Karpas-422 (cell line): Measurements from ENCODE around the gene DGKD. TPM values are rescaled to one million over a fixed set of nuclear protein-coding genes. Genes with fewer than 3 reads are reported as not detected.

ENCODE experiments used
- DNase-seq: peaks from one replicate; pipeline ENCODE4 v3.0.0-alpha.2; 2015
- H2AFZ ChIP-seq: fragments of 200-600 bp; sonication (generic); 2 replicates; pipeline ENCODE4 v1.6.1; 2014; ENCODE audit warnings: antibody characterized with exemption, low read length, mixed read lengths
- H3K27ac ChIP-seq: fragments of 200-600 bp; sonication (generic); 2 replicates; pipeline ENCODE4 v1.5.1; 2014; ENCODE audit warnings: mild to moderate bottlenecking, low read length, moderate library complexity
- H3K27me3 ChIP-seq: fragments of 200-600 bp; sonication (generic); 2 replicates; pipeline ENCODE4 v1.6.1; 2014; ENCODE audit warnings: low read length, mixed read lengths
- H3K36me3 ChIP-seq: fragments of 200-600 bp; sonication (generic); 2 replicates; pipeline ENCODE4 v1.6.1; 2014; ENCODE audit warnings: low read length, mixed read lengths; ENCODE audit not compliant: insufficient read depth
- H3K4me1 ChIP-seq: fragments of 200-600 bp; sonication (generic); 2 replicates; pipeline ENCODE4 v1.6.1; 2014; ENCODE audit warnings: mild to moderate bottlenecking, low read length, mixed read lengths
- H3K4me2 ChIP-seq: fragments of 200-600 bp; sonication (generic); 2 replicates; pipeline ENCODE4 v1.6.1; 2014; ENCODE audit warnings: low read length, low read depth, mild to moderate bottlenecking; ENCODE audit not compliant: poor library complexity, severe bottlenecking
- H3K4me3 ChIP-seq: fragments of 200-600 bp; sonication (generic); 2 replicates; pipeline ENCODE4 v1.5.1; 2014; ENCODE audit warnings: mild to moderate bottlenecking, antibody characterized with exemption, low read length, mixed read lengths
- H3K79me2 ChIP-seq: fragments of 200-600 bp; sonication (generic); 2 replicates; pipeline ENCODE4 v1.6.1; 2014; ENCODE audit warnings: mild to moderate bottlenecking, low read length, mixed read lengths
- H3K9ac ChIP-seq: fragments of 200-600 bp; sonication (generic); 2 replicates; pipeline ENCODE4 v1.6.0; 2014; ENCODE audit warnings: low read length
- H3K9me2 ChIP-seq: fragments of 200-600 bp; sonication (generic), shearing (Covaris generic); replicated peaks from 2 replicates; pipeline ENCODE4 v1.6.0; 2014; ENCODE audit warnings: mild to moderate bottlenecking, low read length, moderate library complexity; ENCODE audit not compliant: insufficient read depth
- H3K9me3 ChIP-seq: fragments of 300-700, 200-600 bp; sonication (generic); 2 replicates; pipeline ENCODE4 v1.6.1; 2014; ENCODE audit warnings: low read length, mixed read lengths
- H4K20me1 ChIP-seq: fragments of 200-600 bp; sonication (generic); 2 replicates; pipeline ENCODE4 v1.6.1; 2014; ENCODE audit warnings: mild to moderate bottlenecking, antibody characterized with exemption, low read length, low read depth; ENCODE audit not compliant: insufficient read depth
- total RNA-seq: library from RNA; depleted of rRNA; stranded (reverse); fragments of >200 nt; shearing (Covaris generic); gene quantifications from 2 replicates; pipeline ENCODE4 v1.2.3, GENCODE V29; 2014; ENCODE audit warnings: low replicate concordance

Gene DGKD
- total RNA-seq, 1 experiment from 2014 or later: 10.2 TPM

DNA sequence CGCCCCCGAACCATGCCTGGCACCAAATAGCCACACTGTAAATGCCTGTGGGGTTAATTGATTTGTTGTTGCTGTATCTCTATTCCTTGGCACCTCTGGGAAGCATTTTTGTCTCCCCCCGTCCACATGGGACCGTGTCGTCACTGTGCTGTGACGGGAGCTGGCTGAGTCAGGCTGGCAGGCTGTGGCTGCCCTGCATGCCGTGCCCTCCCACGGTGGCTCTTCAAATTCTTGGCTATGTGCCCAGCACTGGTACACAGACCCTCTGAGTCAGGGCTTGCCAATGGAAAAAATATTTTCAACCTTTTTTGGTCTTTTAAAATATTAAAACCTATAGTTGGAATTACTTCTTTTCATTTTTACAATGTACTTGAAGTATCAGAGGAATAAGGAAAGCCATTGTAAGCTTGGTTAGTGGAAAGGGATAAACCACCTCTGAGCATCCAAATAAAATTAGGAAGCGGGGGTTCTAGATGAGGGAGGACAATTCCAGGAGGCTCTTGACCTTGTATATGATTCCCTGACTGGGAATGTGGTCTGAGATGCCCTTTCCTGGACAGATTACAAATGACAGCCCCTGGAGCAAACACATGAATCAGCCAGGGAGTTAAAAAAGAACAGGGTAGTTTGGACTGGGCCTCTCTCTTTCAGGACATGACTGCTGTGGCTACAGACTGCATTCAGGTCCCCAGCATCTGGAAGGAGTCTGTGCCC, 59.4 kb downstream of the DGKD start:
- H2AFZ ChIP-seq: no peak overlapping the region
- no peaks in the 10 kb centered on the region; the same call in 1 of the 2 replicates for H3K27me3 ChIP-seq
- H3K9me2 ChIP-seq: no peaks in the 10 kb centered on the region
- no peaks in the 10 kb centered on the region; the same call in 1 of the 2 replicates for H4K20me1 ChIP-seq
- 0 out of 2 replicates have a peak, but pooled peaks cover 3% of the 10 kb centered on the region for H3K36me3 ChIP-seq
- no peak for DNase-seq
- no peaks in the 10 kb centered on the region for H3K79me2 ChIP-seq
- H3K9ac ChIP-seq: no peak overlapping the region
- no peak overlapping the region for H3K4me3 ChIP-seq
- H3K4me1 ChIP-seq: peaks cover 14% of the 10 kb centered on the region
- H3K4me2 ChIP-seq: no peak overlapping the region
- peaks cover 11% of the 10 kb centered on the region for H3K9me3 ChIP-seq
- no peak overlapping the region for H3K27ac ChIP-seq

DNA sequence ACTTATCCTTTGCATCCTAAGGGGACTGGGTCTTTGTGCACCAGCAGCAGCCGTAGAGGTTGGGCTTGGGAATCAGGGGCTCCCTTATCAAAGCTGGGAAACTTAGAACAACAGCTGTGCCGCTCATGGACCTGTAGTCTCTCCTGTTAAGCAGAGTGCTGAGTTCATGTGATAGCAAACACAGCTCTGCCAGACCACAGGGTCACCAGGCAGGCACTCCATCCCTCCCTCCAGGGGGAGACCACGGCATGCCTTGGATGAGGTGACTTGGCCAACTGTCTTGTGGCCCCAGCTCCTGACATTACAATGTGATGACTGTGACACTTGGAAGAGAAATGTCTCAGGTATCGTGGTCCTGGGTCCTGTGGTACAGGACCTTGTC, 60.0 kb downstream of the DGKD start:
- Histone ChIP-seq H3K36me3 (0 out of 2 replicates have a peak, but pooled peaks cover 3% of the 10 kb centered on the region), H3K9me3 (peaks cover 11% of the 10 kb centered on the region), H3K4me3 (no peak overlapping the region), H3K27me3 (no peaks in the 10 kb centered on the region; the same call in 1 of the 2 replicates), H3K79me2 (no peaks in the 10 kb centered on the region), H3K27ac (no peak overlapping the region), H3K9ac (no peak overlapping the region), H2AFZ (no peak overlapping the region), H3K4me2 (no peak overlapping the region), H3K4me1 (peaks cover 20% of the 10 kb centered on the region), H4K20me1 (peaks cover 3% of the 10 kb centered on the region), H3K9me2 (no peaks in the 10 kb centered on the region)
- no peak for DNase-seq

DNA sequence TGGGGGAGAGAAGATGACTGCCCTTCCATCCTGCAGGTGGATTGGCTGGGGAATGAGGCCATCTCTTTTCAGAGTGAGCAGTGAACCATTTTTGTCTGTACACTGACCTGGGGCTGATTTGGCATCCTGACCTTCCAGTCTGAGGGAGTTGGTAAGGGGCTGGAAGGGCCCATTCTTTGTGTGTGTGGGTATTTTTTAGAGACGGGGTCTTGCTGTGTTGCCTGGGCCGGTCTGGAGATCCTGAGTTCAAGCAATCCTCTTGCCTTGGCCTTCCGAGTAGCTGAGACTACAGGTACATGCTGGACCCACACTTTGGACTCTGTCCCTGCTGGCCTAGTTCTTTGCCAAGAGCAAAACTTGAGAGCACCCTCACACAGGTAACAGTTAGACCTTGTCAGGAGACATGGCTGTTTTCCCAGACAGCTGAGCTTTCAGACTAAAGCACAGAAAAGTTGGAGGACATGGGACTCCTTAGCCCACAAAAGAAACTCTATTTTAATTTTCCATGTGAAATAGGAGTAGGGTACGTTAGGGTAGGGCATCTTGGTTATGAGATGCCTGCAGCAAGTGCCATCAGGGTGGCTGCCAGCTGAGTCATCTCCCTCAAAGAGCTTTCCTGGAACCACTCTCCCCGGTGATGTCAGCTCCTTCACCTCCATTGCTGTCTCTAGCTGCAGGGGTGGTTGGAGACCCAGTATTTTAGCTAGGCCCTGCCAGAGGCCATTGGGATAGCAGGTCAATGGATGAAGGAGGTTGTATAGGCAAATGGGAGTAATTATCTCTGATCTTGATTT, 60.7 kb downstream of the DGKD start:
- Histone ChIP-seq H3K79me2 (no peaks in the 10 kb centered on the region), H3K9me3 (peaks cover 11% of the 10 kb centered on the region), H3K27me3 (no peaks in the 10 kb centered on the region; the same call in 1 of the 2 replicates), H3K4me2 (no peak overlapping the region), H3K4me1 (peaks cover 21% of the 10 kb centered on the region), H3K27ac (no peak overlapping the region), H3K36me3 (0 out of 2 replicates have a peak, but pooled peaks cover 3% of the 10 kb centered on the region), H2AFZ (no peak overlapping the region), H3K9me2 (no peaks in the 10 kb centered on the region), H3K9ac (no peak overlapping the region), H4K20me1 (peaks cover 10% of the 10 kb centered on the region), H3K4me3 (no peak overlapping the region)
- DNase-seq: no peak

DNA sequence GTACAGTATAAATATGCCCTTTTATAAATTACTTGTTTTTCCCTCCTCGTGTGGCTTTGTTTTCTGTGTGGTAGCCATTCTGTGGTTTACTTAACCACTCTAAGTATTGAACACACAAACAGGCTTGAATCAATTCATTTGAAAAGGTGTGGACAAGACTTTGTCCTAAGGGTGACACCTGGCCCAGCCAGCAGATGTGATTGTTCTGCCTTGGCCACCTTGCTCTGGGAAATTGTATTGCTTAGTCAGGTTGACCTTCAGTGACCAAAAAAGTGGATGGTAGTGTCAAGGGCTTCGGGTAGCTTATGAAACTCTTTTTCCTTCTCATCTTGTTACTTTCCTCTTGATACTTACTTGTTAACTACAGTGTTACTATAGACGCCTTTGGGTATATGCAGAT, 61.9 kb downstream of the DGKD start:
- Histone ChIP-seq H2AFZ (no peak overlapping the region), H3K4me2 (no peak overlapping the region), H3K27me3 (no peaks in the 10 kb centered on the region), H3K9ac (no peak overlapping the region), H3K9me3 (peaks cover 3% of the 10 kb centered on the region), H3K4me1 (peaks cover 28% of the 10 kb centered on the region), H3K27ac (no peak overlapping the region), H3K4me3 (no peak overlapping the region), H4K20me1 (peaks cover 12% of the 10 kb centered on the region), H3K79me2 (no peaks in the 10 kb centered on the region), H3K9me2 (no peaks in the 10 kb centered on the region), H3K36me3 (no peaks in the 10 kb centered on the region)
- no peak for DNase-seq

DNA sequence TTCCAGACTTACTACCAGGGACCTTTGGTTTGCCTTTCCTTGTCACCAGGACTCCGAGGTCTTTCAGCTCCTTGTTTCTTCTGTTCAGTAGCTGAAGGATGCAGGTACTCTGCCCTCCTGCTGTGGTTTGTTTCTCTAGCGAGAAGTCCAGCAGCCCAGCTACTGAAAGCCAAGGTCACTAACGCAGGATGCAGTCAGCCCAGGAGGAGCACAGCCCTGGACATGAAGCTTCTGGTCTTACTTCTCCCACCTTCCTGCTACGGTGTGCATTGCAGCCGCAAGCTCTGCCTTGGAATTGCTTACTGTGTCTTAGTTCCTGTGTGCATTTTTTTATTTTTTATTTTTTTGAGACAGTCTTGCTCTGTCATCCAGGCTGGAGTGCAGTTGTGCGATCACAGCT, 62.4 kb downstream of the DGKD start:
- Histone ChIP-seq H2AFZ (no peak overlapping the region), H3K27ac (no peak overlapping the region), H3K9me3 (no peaks in the 10 kb centered on the region), H3K9ac (no peak overlapping the region), H3K4me3 (no peak overlapping the region), H4K20me1 (peaks cover 12% of the 10 kb centered on the region), H3K4me1 (peaks cover 28% of the 10 kb centered on the region), H3K4me2 (no peak overlapping the region), H3K79me2 (no peaks in the 10 kb centered on the region), H3K9me2 (no peaks in the 10 kb centered on the region), H3K27me3 (no peaks in the 10 kb centered on the region), H3K36me3 (no peaks in the 10 kb centered on the region)
- no peak for DNase-seq

DNA sequence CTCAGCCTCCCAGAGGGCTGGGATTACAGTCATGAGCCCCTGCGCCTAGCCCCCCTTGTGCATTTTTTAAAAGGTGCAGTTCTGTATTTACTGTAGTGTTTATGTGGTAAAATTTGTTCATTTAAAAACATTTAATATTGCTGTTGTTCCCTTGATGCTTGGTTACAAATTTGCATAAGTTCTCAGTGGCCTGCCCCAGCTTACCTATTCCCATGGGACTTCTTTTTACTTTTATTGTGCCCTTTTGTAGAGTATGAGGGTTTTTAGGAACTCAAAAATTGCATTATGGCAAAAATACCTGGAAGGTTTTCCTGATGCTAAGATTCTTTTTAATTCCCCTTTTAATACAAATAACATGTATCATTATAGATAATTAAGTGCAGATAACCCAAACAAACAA, 63.0 kb downstream of the DGKD start:
- H3K9ac ChIP-seq: no peak overlapping the region

DNA sequence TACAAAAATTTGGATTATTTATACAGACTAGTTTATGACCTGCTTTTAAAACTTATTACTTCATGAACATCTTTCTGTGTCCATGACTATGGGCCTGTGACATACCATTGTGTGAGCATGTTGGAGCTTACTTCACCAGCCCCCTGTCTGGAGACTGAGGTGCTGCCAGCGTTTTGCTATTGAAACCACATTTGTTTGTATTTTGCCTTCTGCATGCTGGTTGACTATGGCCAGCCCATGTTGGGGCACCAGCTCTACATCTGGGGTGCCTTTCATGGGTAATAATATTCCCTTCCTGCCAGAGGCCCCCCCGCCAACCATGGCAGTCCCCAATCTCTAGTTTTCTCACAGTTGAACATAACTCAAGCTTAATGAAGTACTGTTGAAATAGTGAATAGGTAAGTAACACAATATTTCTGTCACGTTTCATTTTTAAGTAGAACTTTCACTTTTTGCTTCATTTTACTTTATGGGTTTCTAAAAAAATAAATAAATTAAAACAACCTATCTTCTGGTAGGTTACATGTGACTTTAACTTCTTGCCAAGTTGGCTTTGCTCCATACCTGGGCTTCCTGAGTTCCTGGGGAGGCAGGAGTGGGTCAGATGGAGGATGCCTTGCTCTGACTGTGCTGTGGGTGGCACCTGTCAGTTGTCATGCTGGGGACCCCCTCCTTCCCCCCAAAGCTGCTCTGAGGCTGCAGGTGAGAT, 63.9 kb downstream of the DGKD start:
- Histone ChIP-seq H3K9ac (no peak overlapping the region), H3K9me2 (no peaks in the 10 kb centered on the region), H3K36me3 (no peaks in the 10 kb centered on the region), H2AFZ (no peak overlapping the region), H3K4me3 (no peak overlapping the region), H3K79me2 (no peaks in the 10 kb centered on the region), H3K27me3 (no peaks in the 10 kb centered on the region), H3K27ac (no peak overlapping the region), H3K9me3 (no peaks in the 10 kb centered on the region), H3K4me1 (peaks cover 28% of the 10 kb centered on the region), H4K20me1 (peaks cover 12% of the 10 kb centered on the region), H3K4me2 (peak overlapping the region; percentile 44)
- DNase-seq: no peak

More for the DNA sequence above, 63.0 kb downstream of the DGKD start:
- no peak overlapping the region for H3K4me2 ChIP-seq
- no peak overlapping the region for H2AFZ ChIP-seq
- no peak overlapping the region for H3K27ac ChIP-seq
- H3K79me2 ChIP-seq: no peaks in the 10 kb centered on the region
- DNase-seq: no peak
- no peaks in the 10 kb centered on the region for H3K9me2 ChIP-seq
- H3K27me3 ChIP-seq: no peaks in the 10 kb centered on the region
- H4K20me1 ChIP-seq: peaks cover 12% of the 10 kb centered on the region
- H3K4me1 ChIP-seq: peaks cover 28% of the 10 kb centered on the region
- H3K9me3 ChIP-seq: no peaks in the 10 kb centered on the region
- H3K36me3 ChIP-seq: no peaks in the 10 kb centered on the region
- H3K4me3 ChIP-seq: no peak overlapping the region
